GM10847 (cell line): Measurements from ENCODE around the gene TP63.

Experiments used
- POLR2A ChIP-seq: IDR thresholded peaks from 2 replicates; pipeline ENCODE4 v1.6.1; 2011; ENCODE audit not compliant: insufficient read length; ENCODE audit errors: extremely low read depth

TP63 gene

GRCh38 chr3:189944285-189945145 is 313.3 kb downstream of the TP63 start:
- TF ChIP-seq POLR2A = no peak

- TF ChIP-seq POLR2A = no peak
Observed at GRCh38 chr3:189945935-189946709, 314.9 kb downstream of the TP63 start.
